ENCODE results near the gene KCNJ11. TPM values are rescaled to one million over a fixed set of nuclear protein-coding genes. Genes with fewer than 3 reads are reported as not detected.
A peak's percentile ranks its signal among the peaks of the same experiment; 100 is the strongest.

The KCNJ11 gene
- total RNA-seq, 1 donor from 2014 or later: 6.6 TPM

GRCh38 chr11:17395554-17395961 is 7.1 kb upstream of the KCNJ11 start:
- ATAC-seq: no peak
- intact Hi-C loops (cut with DNase I): no loop called here
- DNase-seq (ENCODE audit: low spot score): no peak

- intact Hi-C loops (cut with DNase I): loop anchor here (5.0 kb wide), 1 partner anchor 107 kb away; no protein-coding TSS in a partner anchor
- no peak for ATAC-seq
- no peak for DNase-seq (ENCODE audit: low spot score)
These were observed 6.4 kb upstream of the KCNJ11 start for GRCh38 chr11:17394743-17395390.

- DNase-seq (ENCODE audit: low spot score) (no peak), ATAC-seq (no peak)
- intact Hi-C loops (cut with DNase I): loop anchor here (5.0 kb wide), 1 partner anchor 109 kb away; no protein-coding TSS in a partner anchor
These were observed 5.0 kb upstream of the KCNJ11 start for GRCh38 chr11:17393472-17393871.

GRCh38 chr11:17392872-17393271 is 4.4 kb upstream of the KCNJ11 start:
- ATAC-seq: no peak
- intact Hi-C loops (cut with DNase I): loop anchor here (5.0 kb wide), 1 partner anchor 109 kb away; no protein-coding TSS in a partner anchor
- no peak for DNase-seq (ENCODE audit: low spot score)

DNA sequence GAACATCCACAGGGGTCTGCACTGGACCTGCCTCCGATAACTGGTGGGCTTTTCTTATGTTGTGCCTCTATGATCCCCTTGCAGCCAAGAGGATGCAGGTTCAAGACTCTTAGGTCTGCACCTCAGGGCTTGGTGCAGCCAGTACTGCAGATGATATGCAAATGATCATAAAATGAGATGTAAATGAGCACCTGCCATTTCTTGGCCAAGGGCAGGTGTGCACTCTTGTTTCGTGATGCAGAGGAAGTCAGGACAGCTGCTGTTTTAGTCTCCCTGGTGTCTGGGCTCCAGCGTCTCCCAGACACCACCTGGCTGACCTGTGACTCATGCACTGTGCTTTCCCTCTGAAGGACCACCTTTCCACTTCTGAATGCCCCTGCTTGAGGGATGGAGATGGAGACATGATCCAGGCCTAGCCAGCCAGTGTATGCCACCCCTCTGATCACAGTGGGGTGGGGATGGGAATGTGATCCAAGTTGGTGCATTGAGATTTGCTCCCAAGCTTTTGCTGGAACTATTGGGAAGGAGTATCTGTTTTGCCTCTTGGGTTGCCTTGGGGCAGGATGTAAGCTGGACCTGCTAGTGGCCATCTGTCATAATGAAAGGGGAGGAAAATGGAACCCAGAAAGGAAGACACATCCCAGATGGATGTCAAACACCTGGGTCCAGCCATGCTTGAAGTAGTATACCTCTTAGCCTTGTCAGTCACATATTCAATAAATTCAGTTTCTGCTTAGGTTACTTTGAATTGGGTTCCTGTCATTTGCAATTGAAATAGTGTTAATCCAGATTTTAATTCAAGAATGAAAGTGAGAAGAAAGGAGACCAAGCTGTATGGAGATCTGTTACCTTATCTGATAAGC is 3.3 kb upstream of the KCNJ11 start:
- DNase-seq (ENCODE audit: low spot score) (no peak), ATAC-seq (no peak)
- intact Hi-C loops (cut with DNase I): loop anchor here (5.0 kb wide), 1 partner anchor 111 kb away; no protein-coding TSS in a partner anchor

DNA sequence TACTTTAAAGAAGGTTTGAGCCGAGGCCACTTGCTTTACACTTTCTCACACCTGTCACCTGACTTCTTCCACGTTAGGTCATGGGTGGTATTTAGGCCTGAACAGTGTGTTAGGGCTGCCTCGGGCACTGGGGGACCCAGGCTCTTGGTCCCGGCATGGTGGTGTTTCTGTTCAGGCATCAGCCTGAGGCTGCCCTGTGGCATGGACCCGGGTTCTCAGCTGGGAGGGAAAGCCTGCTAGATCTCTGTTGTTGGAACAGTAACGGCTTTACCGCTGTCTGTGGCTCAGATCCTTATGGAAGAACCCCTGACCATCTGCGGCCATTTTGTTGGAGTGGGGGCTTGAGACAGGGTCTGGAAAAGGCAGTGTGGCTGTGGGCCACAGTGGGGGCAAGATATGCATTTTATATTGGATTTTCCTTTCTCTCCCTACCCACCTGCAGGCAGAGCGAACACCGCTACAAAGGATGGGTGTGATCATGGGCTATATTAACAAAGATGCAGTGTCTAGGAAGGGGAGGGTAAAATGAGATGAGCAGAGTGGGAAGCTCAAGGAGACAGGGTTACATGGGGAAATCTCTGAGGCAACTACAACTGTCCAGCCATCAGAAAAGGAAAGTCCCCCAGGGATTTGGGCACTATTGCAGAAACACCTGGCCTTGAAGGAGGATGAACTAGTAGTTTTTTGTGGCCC is 1.6 kb upstream of the KCNJ11 start:
- intact Hi-C loops (cut with DNase I): loop anchor here (5.0 kb wide), 1 partner anchor 112 kb away; no protein-coding TSS in a partner anchor
- ATAC-seq: no peak
- DNase-seq (ENCODE audit: low spot score): no peak

DNA sequence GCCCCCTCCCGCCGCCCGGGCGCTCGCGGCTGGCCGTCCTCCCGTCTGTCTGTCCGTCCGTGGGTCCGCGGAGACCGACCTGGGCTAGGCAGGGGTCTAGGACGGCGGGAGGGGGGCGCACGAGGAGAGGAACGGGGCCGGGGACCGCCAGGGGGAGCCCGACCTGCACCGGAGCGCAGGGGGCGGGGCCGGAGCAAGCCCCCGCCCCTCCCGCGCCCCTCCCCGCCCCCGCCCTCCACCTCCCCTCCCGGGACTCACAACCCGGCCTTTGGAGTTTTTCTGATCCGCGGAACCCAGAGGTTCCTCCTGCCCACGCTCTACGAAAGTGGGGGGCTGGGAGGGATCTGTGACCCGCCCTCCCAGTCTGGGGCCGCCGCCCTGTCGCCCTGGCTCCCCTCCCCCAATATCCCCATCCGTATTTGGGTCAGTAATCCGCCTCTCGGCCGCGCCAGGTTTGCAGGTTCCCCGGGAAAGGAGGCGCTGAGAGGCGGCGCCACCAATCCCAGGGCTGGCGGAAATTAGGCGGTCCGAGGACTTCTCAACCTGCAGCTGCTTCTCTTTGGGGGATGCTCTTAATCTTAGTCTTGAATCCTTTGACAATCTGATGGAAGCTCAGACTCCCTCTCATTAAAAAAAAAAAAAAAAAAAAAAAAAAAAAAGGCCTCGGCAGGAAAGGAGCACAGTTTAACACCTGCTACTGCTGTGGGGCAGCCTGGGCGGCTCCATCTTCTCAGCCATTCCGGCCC is 925 bp upstream of the KCNJ11 start:
- intact Hi-C loops (cut with DNase I): no loop called here
- DNase-seq (ENCODE audit: low spot score) (peak; percentile 79), ATAC-seq (peak; percentile 47)

GRCh38 chr11:17387811-17388210 is 648 bp downstream of the KCNJ11 start:
- ATAC-seq (no peak), DNase-seq (ENCODE audit: low spot score) (no peak)
- intact Hi-C loops (cut with DNase I): no loop called here

- intact Hi-C loops (cut with DNase I): no loop called here
- ATAC-seq: no peak
- DNase-seq (ENCODE audit: low spot score): no peak
These were observed 1.2 kb downstream of the KCNJ11 start for GRCh38 chr11:17387254-17387653.

DNA sequence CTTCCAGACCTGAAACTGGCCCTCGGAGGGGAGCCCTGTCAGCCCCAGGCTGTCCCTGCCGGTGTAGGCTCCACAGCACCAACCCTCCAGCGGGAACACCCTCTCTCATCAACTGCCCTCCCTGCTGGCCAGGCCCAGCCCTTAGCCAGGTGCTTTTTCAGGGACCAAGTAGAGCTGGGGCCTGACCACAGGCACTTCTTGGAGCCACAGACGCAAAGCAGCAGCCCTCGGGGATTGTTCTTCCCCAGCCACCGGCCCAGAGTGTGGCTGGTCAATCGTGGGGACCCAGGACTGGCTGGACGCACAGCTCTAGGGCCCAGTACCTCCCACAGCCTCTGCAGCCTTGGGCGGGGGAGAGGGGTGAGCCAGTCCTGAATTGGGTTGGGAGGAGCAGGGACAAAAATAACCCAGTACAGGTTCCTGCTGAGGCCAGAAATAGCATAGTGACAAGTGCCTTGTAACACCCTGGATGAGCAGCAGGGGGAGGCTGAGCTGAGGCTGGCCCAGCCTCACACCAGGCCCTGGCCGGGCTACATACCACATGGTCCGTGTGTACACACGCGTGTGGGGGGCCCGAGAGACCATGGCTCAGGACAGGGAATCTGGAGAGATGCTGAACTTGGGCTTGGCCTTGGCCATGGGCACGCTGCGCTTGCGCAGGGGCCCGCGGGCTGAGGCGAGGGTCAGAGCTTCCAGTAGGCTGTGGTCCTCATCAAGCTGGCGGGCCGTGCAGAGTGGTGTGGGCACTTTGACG is 2.0 kb downstream of the KCNJ11 start:
- ATAC-seq: peak; percentile 47

DNA sequence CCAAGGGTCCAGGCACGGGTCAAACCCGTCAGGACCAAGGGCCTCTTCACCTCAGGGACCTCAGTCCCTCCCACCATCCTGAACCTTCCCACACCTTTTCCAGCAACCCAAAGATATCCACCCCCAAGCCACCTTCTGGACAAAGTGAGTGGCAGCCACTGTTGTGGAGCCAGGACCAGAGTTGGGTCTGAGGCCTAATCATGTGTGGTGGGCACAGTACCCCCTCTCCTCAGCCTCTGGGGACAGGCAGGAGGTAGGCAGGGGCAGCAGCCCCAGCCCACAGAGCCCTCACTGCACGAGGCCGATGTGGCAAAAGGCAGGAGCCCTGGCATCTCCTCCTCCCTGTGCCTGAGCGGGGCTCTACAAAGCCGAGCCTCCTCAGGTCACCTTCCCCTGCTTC is 2.5 kb downstream of the KCNJ11 start:
- ATAC-seq (no peak), DNase-seq (ENCODE audit: low spot score) (no peak)
- intact Hi-C loops (cut with DNase I): no loop called here

More for the DNA sequence above, 2.0 kb downstream of the KCNJ11 start:
- intact Hi-C loops (cut with DNase I): no loop called here
- no peak for DNase-seq (ENCODE audit: low spot score)

- DNase-seq (ENCODE audit: low spot score) (no peak), ATAC-seq (no peak)
- intact Hi-C loops (cut with DNase I): no loop called here
These were observed 3.0 kb downstream of the KCNJ11 start for GRCh38 chr11:17385492-17385891.

DNA sequence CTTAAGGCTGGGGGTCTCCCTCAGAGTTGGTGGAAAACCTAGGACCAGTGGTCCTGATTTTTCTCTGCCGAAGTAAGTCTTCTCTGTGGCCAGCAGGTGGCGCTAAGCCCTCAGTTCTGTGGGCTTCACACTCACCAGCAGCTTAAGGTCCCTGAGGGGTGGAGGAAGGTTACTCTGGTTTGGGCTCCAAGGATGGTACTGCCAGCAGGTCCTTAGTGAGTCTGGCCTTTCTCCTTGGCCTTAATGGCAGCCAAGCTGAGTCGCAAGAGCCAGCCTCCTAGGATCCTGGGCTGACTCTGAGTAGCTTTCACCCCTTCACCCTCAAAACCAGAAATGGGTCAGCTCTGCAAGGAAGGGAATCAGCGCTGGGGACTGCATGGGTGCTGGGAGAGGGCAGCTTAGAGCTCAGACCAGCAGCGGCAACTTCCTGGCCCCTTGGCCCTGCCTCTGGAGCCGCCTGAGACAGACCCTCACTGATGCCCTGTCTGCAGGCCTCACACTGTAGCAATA is 4.4 kb downstream of the KCNJ11 start:
- ATAC-seq (peak; percentile 62), DNase-seq (ENCODE audit: low spot score) (peak; percentile 88)
- intact Hi-C loops (cut with DNase I): no loop called here

DNA sequence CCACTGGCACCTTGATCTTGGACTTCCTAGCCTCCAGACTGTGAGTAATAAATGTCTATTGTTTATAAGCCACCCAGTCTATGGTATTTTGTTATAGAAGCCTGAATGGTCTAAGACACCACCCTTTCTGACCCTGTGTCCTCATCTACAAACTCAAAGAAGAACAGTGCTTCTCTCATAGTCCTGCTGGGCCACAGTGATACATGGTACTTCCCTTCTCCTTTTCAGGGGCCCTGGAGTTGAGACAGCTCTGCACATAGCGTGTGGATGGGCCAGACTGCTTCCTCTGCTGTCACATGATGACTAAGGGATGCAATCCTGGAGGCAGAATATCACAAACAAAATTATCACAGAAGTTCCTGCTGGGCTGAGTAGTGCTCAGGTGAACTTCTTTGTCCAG is 5.0 kb downstream of the KCNJ11 start:
- intact Hi-C loops (cut with DNase I): no loop called here
- ATAC-seq (no peak), DNase-seq (ENCODE audit: low spot score) (no peak)

DNA sequence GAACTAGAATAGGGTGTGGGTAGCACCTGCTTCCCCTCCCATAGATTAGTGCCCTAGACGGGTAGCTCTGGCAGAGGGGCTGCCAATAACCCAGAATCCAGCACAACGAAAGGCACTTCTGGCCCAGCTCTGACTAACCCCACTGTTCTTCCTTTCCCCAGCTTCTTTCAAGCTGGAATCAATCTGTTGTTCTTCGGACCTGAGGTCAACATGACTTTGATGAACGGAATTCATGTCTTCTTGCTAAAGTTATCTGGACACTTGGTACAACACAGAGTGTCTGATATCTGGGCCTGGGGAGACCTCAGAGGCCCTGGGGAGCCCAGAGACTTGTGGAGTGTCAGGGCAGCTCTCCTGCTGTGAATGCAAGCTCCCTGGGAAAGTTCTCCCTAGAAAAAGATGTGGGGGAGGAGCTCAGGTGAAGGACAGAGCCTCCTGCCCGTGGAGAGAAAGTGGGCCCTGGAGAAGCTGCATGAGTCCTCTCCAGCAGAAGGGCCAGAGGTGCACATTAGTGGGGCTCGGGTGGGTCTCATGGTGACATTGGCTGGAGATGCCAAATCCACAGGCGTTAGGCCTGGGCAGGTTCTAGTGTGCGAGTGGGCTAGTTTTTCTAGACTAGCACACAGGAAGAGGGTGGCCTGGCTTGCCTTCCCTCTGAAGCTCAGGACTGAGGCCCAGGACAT is 6.3 kb downstream of the KCNJ11 start:
- DNase-seq (ENCODE audit: low spot score) (no peak), ATAC-seq (no peak)
- intact Hi-C loops (cut with DNase I): no loop called here

- DNase-seq (ENCODE audit: low spot score): no peak
- intact Hi-C loops (cut with DNase I): no loop called here
- no peak for ATAC-seq
These were observed 7.3 kb downstream of the KCNJ11 start for GRCh38 chr11:17381156-17381555.

GRCh38 chr11:17379383-17380180 is 8.9 kb downstream of the KCNJ11 start:
- ATAC-seq: no peak
- intact Hi-C loops (cut with DNase I): no loop called here
- no peak for DNase-seq (ENCODE audit: low spot score)

Data from sciatic nerve (tissue), 2 donors.